Activated CD4-positive, alpha-beta T cell treated with anti-CD3 and anti-CD28 coated beads, Interleukin-2, amount 50 U/mL, for 16 hours (primary cell): Measurements from ENCODE around the gene RRAGD.

ENCODE experiments used
- DNase-seq: peaks from one replicate; pipeline ENCODE4 v3.0.0-alpha.2; 2020

RRAGD gene

DNA sequence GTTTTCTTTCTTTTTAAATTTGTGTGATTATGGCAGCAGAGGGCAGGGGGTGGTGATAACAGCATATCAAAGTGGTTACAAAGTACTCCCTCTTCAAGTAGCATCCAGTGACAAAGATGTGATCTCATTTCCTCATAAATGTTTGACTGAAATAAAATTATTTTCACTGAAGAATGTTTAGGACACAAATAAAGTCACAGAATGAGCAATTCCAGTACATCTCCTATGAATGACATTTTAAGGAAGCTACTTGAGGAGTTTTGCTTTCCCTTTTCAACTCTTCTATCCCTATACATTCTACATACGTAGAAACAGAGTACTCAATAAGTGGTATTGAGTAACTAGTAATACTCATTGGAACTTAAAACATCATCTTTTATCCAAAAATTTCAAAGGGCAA, 83.1 kb downstream of the RRAGD start:
- no peak for DNase-seq

DNA sequence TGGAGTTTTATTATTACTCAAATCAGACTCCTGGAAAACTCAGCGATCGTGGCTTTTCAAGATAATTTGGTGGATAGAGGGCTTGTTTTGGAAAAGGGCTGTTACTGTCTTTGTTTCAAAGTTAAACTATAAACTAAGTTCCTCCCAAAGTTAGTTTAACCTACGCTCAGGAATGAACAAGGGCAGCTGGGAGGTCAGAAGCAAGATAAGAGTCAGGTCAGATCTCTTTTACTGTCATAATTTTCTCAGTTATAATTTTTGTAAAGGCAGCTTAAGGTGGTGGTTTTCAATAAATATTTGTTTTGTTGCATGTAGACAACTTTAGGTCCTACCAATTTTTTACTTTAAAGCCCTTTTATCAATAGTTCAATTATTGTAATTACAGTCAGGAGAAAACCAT, 87.8 kb downstream of the RRAGD start:
- DNase-seq = no peak

- DNase-seq = no peak
These were observed 88.5 kb downstream of the RRAGD start for GRCh38 chr6:89323511-89323971.

DNA sequence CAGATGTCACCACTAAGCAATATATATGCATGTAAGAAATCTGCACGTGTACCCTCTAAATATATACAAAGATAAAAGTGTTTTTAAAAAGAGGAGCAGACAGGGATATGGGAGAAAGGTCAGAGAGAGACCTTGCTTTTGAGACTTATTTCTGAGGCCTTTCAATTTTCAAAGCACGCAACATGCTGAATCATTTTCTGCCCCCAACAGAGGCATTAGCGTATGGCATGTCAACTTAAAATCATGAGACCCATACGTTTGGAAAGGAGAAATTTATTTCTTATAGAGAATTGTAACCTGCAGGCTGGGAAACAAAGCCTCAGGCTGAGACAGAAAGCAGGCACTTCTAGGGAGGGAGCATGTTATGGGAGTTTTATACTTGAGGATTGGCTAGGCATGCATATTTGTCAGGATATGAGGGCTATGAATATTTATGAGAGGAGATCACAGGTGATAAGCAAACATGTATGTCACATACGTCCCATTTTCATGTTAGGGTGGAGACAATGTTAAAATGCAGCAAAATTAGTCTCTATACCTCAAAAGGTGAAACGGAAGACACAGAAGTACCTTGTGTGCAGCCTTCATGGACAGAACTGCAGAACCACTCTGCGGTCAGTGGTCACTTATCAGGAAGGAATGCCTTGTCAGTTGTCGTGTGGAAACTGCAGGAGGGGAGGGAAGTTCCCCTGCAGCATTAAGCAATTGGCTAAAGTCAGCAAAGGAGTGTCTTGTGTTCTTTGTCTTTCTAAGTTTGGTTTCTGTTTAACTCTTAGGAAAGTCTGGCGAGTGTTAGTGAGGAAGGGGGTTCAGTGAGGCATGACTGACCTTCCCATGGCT, 90.7 kb downstream of the RRAGD start:
- DNase-seq = no peak

DNA sequence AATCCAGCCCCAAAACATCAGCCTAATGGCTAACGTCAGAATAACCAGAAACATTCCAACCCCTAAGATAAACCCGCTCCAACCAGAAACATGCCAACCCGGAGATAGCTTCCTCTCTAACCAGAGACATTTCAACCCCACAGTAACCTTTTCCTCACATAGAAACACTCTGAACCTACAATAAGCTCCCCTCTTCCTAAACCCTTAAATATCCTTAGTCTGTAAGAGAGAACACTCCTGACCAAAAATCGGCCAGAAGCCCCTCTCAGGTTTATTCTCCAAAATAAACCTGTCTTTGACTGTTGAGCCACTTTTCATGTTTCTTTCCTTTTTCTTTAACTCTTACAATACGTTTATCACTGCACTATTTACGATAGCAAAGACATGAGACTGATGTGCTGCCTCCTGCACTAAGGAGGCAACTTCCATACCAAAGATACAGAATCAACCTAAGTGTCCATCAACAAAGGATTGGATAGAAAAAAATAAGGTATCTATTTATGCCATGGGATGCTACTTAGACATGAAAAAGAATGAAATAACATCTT, 92.0 kb downstream of the RRAGD start:
- no peak for DNase-seq

DNA sequence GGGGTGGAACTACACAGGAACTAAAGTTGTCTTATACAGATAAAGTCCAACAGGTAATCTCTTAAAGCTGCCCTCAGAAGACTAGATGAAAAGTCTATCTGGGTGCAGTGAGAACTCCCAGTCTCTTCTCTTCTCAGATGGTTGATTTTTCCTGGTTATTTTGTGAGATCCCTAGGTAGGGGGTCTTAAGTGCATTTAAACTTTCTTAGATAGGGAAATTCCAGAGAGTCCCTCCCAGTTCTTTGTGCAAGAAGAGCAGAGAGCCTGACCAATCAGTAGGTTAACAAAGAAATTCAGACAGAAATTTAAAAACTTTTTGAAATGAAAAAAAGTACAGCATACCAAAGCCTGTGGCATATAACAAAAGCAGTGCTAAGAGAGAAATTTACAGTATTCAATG, 95.0 kb downstream of the RRAGD start:
- DNase-seq = no peak

GRCh38 chr6:89315249-89315885, 96.7 kb downstream of the RRAGD start, which contains the start of gene GABRR2:
Gene GABRR2, minus strand, starts transcription at chr6:89315299. Its CDS starts 134 bp downstream, at chr6:89315165.
- DNase-seq = no peak

GRCh38 chr6:89314692-89315091, 97.4 kb downstream of the RRAGD start:
- DNase-seq = no peak
